ENCODE data around the gene AGK. TPM values are rescaled to one million over a fixed set of nuclear protein-coding genes. Genes with fewer than 3 reads are reported as not detected.

AGK gene
- polyA plus RNA-seq, 2 of the 4 experiments (the other 2 are of a cell fraction): 29.6 to 63.5 TPM

DNA sequence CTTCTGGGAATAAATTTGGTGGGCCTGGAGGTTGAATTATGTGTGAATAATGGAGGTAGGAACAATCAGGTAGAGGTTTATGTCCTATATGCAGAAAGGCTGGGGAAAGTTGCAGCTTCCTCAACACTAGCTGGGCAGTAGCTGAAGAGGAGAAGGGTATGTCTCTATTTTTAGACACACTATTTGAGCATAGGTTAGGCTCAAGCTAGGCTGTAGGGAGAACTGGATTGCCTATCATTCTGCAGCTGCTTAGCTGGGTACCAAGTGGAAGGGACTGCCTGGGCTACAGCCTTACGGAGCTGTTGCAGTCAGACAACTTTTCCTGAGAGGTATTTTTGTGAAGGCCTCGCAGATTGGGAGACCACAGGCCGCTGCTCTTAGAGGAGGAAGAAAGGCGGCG lies 82.9 kb downstream of the AGK start:
- DNase-seq (ENCODE audit: low read depth in 1 of 2, low spot score in 1 of 2) (no peak), FAIRE-seq (no peak), ATAC-seq (no peak)
- H3K4me2 ChIP-seq: no peak overlapping the region
- no peak overlapping the region for H3K27ac ChIP-seq
- CTCF ChIA-PET: no interaction called here
- H3K4me3 ChIP-seq: no peak overlapping the region
- no peaks in the 10 kb centered on the region for H3K4me1 ChIP-seq
- POLR2A ChIA-PET: no interaction called here
- no peaks in the 10 kb centered on the region for H3K9me3 ChIP-seq
- 92% methylated on average over 5 of the region's 5 CpGs for WGBS (ENCODE audit: missing lambda C conversion rate)
- TF ChIP-seq CHD4 (IDR thresholded peaks at IDR 0.05; ENCODE audit: borderline replicate concordance) (no peak), ZC3H11A (IDR thresholded peaks at IDR 0.05) (no peak), CHD2 (IDR thresholded peaks at IDR 0.05; ENCODE audit: low read length, partially characterized antibody) (no peak), MAFK (IDR thresholded peaks at IDR 0.05; ENCODE audit: partially characterized antibody) (no peak), ZNF302 (CRISPR knock-in tag; IDR thresholded peaks at IDR 0.05) (no peak), SMC3 (IDR thresholded peaks at IDR 0.05) (no peak), RCOR1 (IDR thresholded peaks at IDR 0.05; ENCODE audit: low read depth, low read length) (no peak), PHF8 (IDR thresholded peaks at IDR 0.05; ENCODE audit: borderline replicate concordance, low read depth) (no peak), USF2 (IDR thresholded peaks at IDR 0.05) (no peak), FOXS1 (CRISPR knock-in tag; IDR thresholded peaks at IDR 0.05) (no peak), MYC (IDR thresholded peaks at IDR 0.05; ENCODE audit: borderline replicate concordance, low read length) (no peak), E2F6 (IDR thresholded peaks at IDR 0.05; ENCODE audit: borderline replicate concordance, low read depth) (no peak), POLR2A (IDR thresholded peaks at IDR 0.05; ENCODE audit: low read length) (no peak), KDM5A (IDR thresholded peaks at IDR 0.05) (no peak), NFE2L2 (conservative IDR thresholded peaks at IDR 0.05; ENCODE audit: low read length) (no peak), NPAS2 (CRISPR knock-in tag; IDR thresholded peaks at IDR 0.05; ENCODE audit: borderline replicate concordance) (no peak), JUN (IDR thresholded peaks at IDR 0.05) (no peak)

- WGBS (ENCODE audit: missing lambda C conversion rate): 82% methylated on average over 3 of the region's 3 CpGs
- FAIRE-seq (no peak), DNase-seq (ENCODE audit: low read depth in 1 of 2, low spot score in 1 of 2) (no peak), ATAC-seq (no peak)
- TF ChIP-seq EHF (CRISPR knock-in tag; IDR thresholded peaks at IDR 0.05): no peak
- TF ChIP-seq, protein P1, sequence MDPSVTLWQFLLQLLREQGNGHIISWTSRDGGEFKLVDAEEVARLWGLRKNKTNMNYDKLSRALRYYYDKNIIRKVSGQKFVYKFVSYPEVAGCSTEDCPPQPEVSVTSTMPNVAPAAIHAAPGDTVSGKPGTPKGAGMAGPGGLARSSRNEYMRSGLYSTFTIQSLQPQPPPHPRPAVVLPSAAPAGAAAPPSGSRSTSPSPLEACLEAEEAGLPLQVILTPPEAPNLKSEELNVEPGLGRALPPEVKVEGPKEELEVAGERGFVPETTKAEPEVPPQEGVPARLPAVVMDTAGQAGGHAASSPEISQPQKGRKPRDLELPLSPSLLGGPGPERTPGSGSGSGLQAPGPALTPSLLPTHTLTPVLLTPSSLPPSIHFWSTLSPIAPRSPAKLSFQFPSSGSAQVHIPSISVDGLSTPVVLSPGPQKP (IDR thresholded peaks at IDR 0.05; ENCODE audit: low read depth, low read length): no peak
- POLR2A ChIA-PET: no interaction called here
- CTCF ChIA-PET: interaction anchor here (0.6 to 1.3 kb wide), 5 partner anchors 14 to 150 kb away, joined by 3 read pairs; no protein-coding TSS in a partner anchor
- Histone ChIP-seq H3K4me3 (no peak overlapping the region), H3K27ac (no peak overlapping the region), H3K4me1 (no peaks in the 10 kb centered on the region), H3K9me3 (no peaks in the 10 kb centered on the region), H3K4me2 (no peak overlapping the region)
These were observed 84.8 kb downstream of the AGK start for GRCh38 chr7:141636053-141636452.

GRCh38 chr7:141640239-141640840 lies 89.1 kb downstream of the AGK start:
- no peak for FAIRE-seq
- H3K4me2 ChIP-seq: no peak overlapping the region
- WGBS (ENCODE audit: missing lambda C conversion rate): 73% methylated on average over 2 of the region's 2 CpGs
- ChIA-PET CTCF (interaction anchor here (0.6 to 2.2 kb wide), 2 partner anchors 10 to 152 kb away, joined by 4 to 9 read pairs; no protein-coding TSS in a partner anchor), POLR2A (no interaction called here)
- H3K4me3 ChIP-seq: no peak overlapping the region
- H3K4me1 ChIP-seq: no peaks in the 10 kb centered on the region
- no peak for ATAC-seq
- H3K9me3 ChIP-seq: no peaks in the 10 kb centered on the region
- no peak overlapping the region for H3K27ac ChIP-seq
- no peak for DNase-seq (ENCODE audit: low read depth in 1 of 2, low spot score in 1 of 2)
- TF ChIP-seq TFCP2L1 (CRISPR knock-in tag; IDR thresholded peaks at IDR 0.05) (no peak), TP53 (CRISPR knock-in tag; IDR thresholded peaks at IDR 0.05) (no peak), NFE2L2 (conservative IDR thresholded peaks at IDR 0.05; ENCODE audit: low read length) (no peak), CHD2 (IDR thresholded peaks at IDR 0.05; ENCODE audit: low read length, partially characterized antibody) (no peak)

Measured in A549 (cell line).